Endometrial microvascular endothelial cells (primary cell): ENCODE results near the gene NR2F1-AS1. TPM values are rescaled to one million over a fixed set of nuclear protein-coding genes. Genes with fewer than 3 reads are reported as not detected.
"Not testable (repeated sequence)": the region's sequence is repeated elsewhere in the genome, so short reads cannot be mapped to it uniquely, and the experiment has no call there.

Source experiments
- in situ Hi-C: cut with HindIII; loops from 2 replicates; pipeline ENCODE4 v1.10.0; 2017; ENCODE audit warnings: low sequenced_read_pairs, low pct_unique_long_range_greater_than_20kb; ENCODE audit errors: inconsistent ontology term
- total RNA-seq: library from RNA; depleted of rRNA; stranded (reverse); fragments of >200 nt; gene quantifications from one replicate; pipeline ENCODE4 v1.2.3, GENCODE V29; 2015; ENCODE audit errors: inconsistent ontology term

NR2F1-AS1 gene
- total RNA-seq, 1 donor from 2014 or later, result 11.6 TPM

GRCh38 chr5:93569300-93570160 lies 11.5 kb downstream of the NR2F1-AS1 start:
- in situ Hi-C loops, result no loop called here

GRCh38 chr5:93567424-93567823 lies 13.6 kb downstream of the NR2F1-AS1 start:
- in situ Hi-C loops, result no loop called here

- in situ Hi-C loops, result no loop called here
Measured at GRCh38 chr5:93566091-93566490, 14.9 kb downstream of the NR2F1-AS1 start.

GRCh38 chr5:93557021-93557604 lies 23.9 kb downstream of the NR2F1-AS1 start:
- in situ Hi-C loops, result no loop called here

GRCh38 chr5:93549594-93549993 lies 31.4 kb downstream of the NR2F1-AS1 start:
- in situ Hi-C loops, result not testable (repeated sequence)

GRCh38 chr5:93545872-93546271 lies 35.1 kb downstream of the NR2F1-AS1 start:
- in situ Hi-C loops, result no loop called here

GRCh38 chr5:93532370-93532769 lies 48.6 kb downstream of the NR2F1-AS1 start:
- in situ Hi-C loops, result no loop called here

- in situ Hi-C loops, result not testable (repeated sequence)
Measured at GRCh38 chr5:93521815-93522214, 59.2 kb downstream of the NR2F1-AS1 start.

GRCh38 chr5:93519740-93520139 lies 61.3 kb downstream of the NR2F1-AS1 start:
- in situ Hi-C loops, result no loop called here

- in situ Hi-C loops, result no loop called here
Measured at GRCh38 chr5:93517828-93518227, 63.2 kb downstream of the NR2F1-AS1 start.

GRCh38 chr5:93513298-93513697 lies 67.7 kb downstream of the NR2F1-AS1 start:
- in situ Hi-C loops, result no loop called here

- in situ Hi-C loops, result no loop called here
Measured at GRCh38 chr5:93512799-93513198, 68.2 kb downstream of the NR2F1-AS1 start.

GRCh38 chr5:93511445-93511844 lies 69.6 kb downstream of the NR2F1-AS1 start:
- in situ Hi-C loops, result no loop called here

GRCh38 chr5:93510626-93511380 lies 70.2 kb downstream of the NR2F1-AS1 start:
- in situ Hi-C loops, result no loop called here

- in situ Hi-C loops, result not testable (repeated sequence)
Measured at GRCh38 chr5:93505553-93505952, 75.5 kb downstream of the NR2F1-AS1 start.

- in situ Hi-C loops, result no loop called here
Measured at GRCh38 chr5:93503598-93504067, 77.4 kb downstream of the NR2F1-AS1 start.

GRCh38 chr5:93497096-93497495 lies 83.9 kb downstream of the NR2F1-AS1 start:
- in situ Hi-C loops, result no loop called here

- in situ Hi-C loops, result no loop called here
Measured at GRCh38 chr5:93479982-93480509, 101.0 kb downstream of the NR2F1-AS1 start.

GRCh38 chr5:93477816-93478215 lies 103.2 kb downstream of the NR2F1-AS1 start:
- in situ Hi-C loops, result no loop called here
